GM12878 (cell line): ENCODE measurements around the gene GTF3C1. TPM values are rescaled to one million over a fixed set of nuclear protein-coding genes. Genes with fewer than 3 reads are reported as not detected.

Source experiments
- ATAC-seq: fragments of 200-7000 bp; cut with Tn5 transposase; 3 replicates; pipeline ENCODE4 v1.9.1; 2020; ENCODE audit warnings: mild to moderate bottlenecking, moderate library complexity
- BruUV-seq: library from RNA; stranded (reverse); fragments of 400-500 nt; replicated peaks from 2 replicates; lab custom pipeline; 2021; lab: Mats Ljungman, UMichigan
- CTCF ChIA-PET: fragments of 300-600 bp; sonication (Branson Sonifier 250); formaldehyde crosslinking; extraction: SDS; loops from one replicate; lab custom pipeline; 2021; ENCODE audit warnings: inconsistent platforms; lab: Yijun Ruan, JAX
- POLR2A ChIA-PET: fragments of 350-600 bp; formaldehyde crosslinking; extraction: SDS; loops from one replicate; lab custom pipeline; 2021; ENCODE audit warnings: inconsistent platforms; lab: Charles Lee
- RAD21 ChIA-PET: fragments of 300-600 bp; sonication (Branson Sonifier 250); formaldehyde crosslinking; loops from one replicate; lab custom pipeline; 2023; ENCODE audit warnings: antibody characterized with exemption; ENCODE audit not compliant: unreplicated experiment; lab: Charles Lee
- SMC1A ChIA-PET: fragments of 300-600 bp; sonication (Branson Sonifier 250); formaldehyde crosslinking; loops from one replicate; lab custom pipeline; 2023; ENCODE audit not compliant: unreplicated experiment, uncharacterized antibody; lab: Charles Lee
- DNase-seq: peaks from one replicate; pipeline ENCODE4 v3.0.0-alpha.2; 2011; ENCODE audit warnings: low read depth, low spot score
- FAIRE-seq: peaks from 3 replicates; lab custom pipeline; 2011; peaks lifted over from hg19 to GRCh38; lab: Jason Lieb, UNC
- H2AFZ ChIP-seq: 2 replicates; pipeline ENCODE4 v1.6.0; 2011; ENCODE audit warnings: low read depth, low read length, control low read depth; ENCODE audit not compliant: control insufficient read depth
- H3K27ac ChIP-seq: 2 replicates; pipeline ENCODE4 v1.5.1; 2011; ENCODE audit warnings: control low read depth; ENCODE audit not compliant: control insufficient read depth, insufficient read depth
- H3K27me3 ChIP-seq, 2 experiments: replicated peaks in 1 of 2; 2 replicates each; pipeline versions ENCODE4 v1.6.0 to v1.6.1; 2011; ENCODE audit warnings: low read length in 1 of 2; ENCODE audit not compliant: control insufficient read depth in 2 of 2, insufficient read depth in 2 of 2
- H3K36me3 ChIP-seq, 2 experiments: 2 replicates each; pipeline ENCODE4 v1.5.1; 2011; ENCODE audit warnings: low read length in 1 of 2; ENCODE audit not compliant: control insufficient read depth in 2 of 2, insufficient read depth in 2 of 2
- H3K4me1 ChIP-seq: 2 replicates; pipeline ENCODE4 v1.6.1; 2011; ENCODE audit warnings: mild to moderate bottlenecking, low read length, moderate library complexity, mixed read lengths; ENCODE audit not compliant: control insufficient read depth, insufficient read depth
- H3K4me2 ChIP-seq: 2 replicates; pipeline ENCODE4 v1.6.0; 2011; ENCODE audit warnings: control low read depth; ENCODE audit not compliant: control insufficient read depth, insufficient read depth
- H3K4me3 ChIP-seq: fragments of 200-600 bp; sonication (generic); 2 replicates; pipeline ENCODE4 v1.5.1; 2016
- H3K79me2 ChIP-seq: 2 replicates; pipeline ENCODE4 v1.6.0; 2011; ENCODE audit warnings: low read length; ENCODE audit not compliant: control insufficient read depth, insufficient read depth
- H3K9ac ChIP-seq: 2 replicates; pipeline ENCODE4 v1.8.0; 2011; ENCODE audit warnings: low read length, control low read depth, mixed read lengths; ENCODE audit not compliant: control insufficient read depth, insufficient read depth
- H3K9me3 ChIP-seq: replicated peaks from 3 replicates; pipeline ENCODE4 v1.5.1; 2011; ENCODE audit warnings: mild to moderate bottlenecking, low read length; ENCODE audit not compliant: control insufficient read depth, insufficient read depth
- H4K20me1 ChIP-seq: 2 replicates; pipeline ENCODE4 v1.6.0; 2011; ENCODE audit not compliant: control insufficient read depth, insufficient read depth
- EGR1 ChIP-seq, 2 experiments: IDR thresholded peaks; 1 replicate in 1 of 2; 2 replicates in 1 of 2; pipeline ENCODE4 v1.6.1; 2011 to 2012; ENCODE audit warnings: low read depth in 2 of 2, low read length in 2 of 2, borderline replicate concordance in 1 of 2, mild to moderate bottlenecking in 1 of 2, moderate library complexity in 1 of 2
- FOXM1 ChIP-seq: IDR thresholded peaks from 2 replicates; pipeline ENCODE4 v1.6.1; 2012; ENCODE audit warnings: low read depth, mild to moderate bottlenecking, inconsistent platforms, low read length, moderate library complexity
- IKZF1 ChIP-seq: fragments of 450-650 bp; conservative IDR thresholded peaks from 2 replicates; pipeline ENCODE4 v1.6.1; 2017; ENCODE audit warnings: antibody characterized with exemption, mild to moderate bottlenecking
- IKZF2 ChIP-seq, 2 experiments: fragments of 450-650 bp; IDR thresholded peaks; 2 replicates each; pipeline ENCODE4 v1.6.1; 2017; ENCODE audit warnings: mild to moderate bottlenecking in 2 of 2, moderate library complexity in 2 of 2
- NRF1 ChIP-seq: conservative IDR thresholded peaks from 2 replicates; pipeline ENCODE4 v1.6.1; 2011; ENCODE audit warnings: mild to moderate bottlenecking, low read depth, low read length, improper control_type of control experiment
- POU2F2 ChIP-seq: IDR thresholded peaks from 3 replicates; pipeline ENCODE4 v1.6.1; 2011; ENCODE audit warnings: low read depth, mild to moderate bottlenecking, low read length, borderline replicate concordance
- RBBP5 ChIP-seq: fragments of 200-600 bp; sonication (generic); conservative IDR thresholded peaks from 2 replicates; pipeline ENCODE4 v1.6.1; 2016
- RFX5 ChIP-seq: IDR thresholded peaks from 2 replicates; pipeline ENCODE4 v1.6.1; 2011; ENCODE audit warnings: low read depth, low read length, improper control_type of control experiment
- STAT1 ChIP-seq: fragments of 450-650 bp; conservative IDR thresholded peaks from 2 replicates; pipeline ENCODE4 v1.6.1; 2014; ENCODE audit warnings: antibody characterized with exemption, mild to moderate bottlenecking
- ZBED1 ChIP-seq: IDR thresholded peaks from 2 replicates; pipeline ENCODE4 v1.6.1; 2016; ENCODE audit warnings: borderline replicate concordance
- WGBS: methylation state at CpG from one replicate; pipeline ENCODE4 v1.1.6; 2016; ENCODE audit warnings: low lambda C conversion rate; ENCODE audit not compliant: insufficient replicate concordance, insufficient coverage; ENCODE audit errors: missing lambda C conversion rate; 5-methylcytosine and 5-hydroxymethylcytosine counted together
- in situ Hi-C: fragments of 300-500 bp; cut with MboI; formaldehyde crosslinking; loops from 9 replicates; pipeline ENCODE4 v1.14.3; 2018; ENCODE audit warnings: mixed read lengths
- intact Hi-C: fragments of 100-400 bp; cut with micrococcal nuclease; formaldehyde crosslinking; loops from one replicate; pipeline ENCODE4 v1.14.2; 2022; ENCODE audit not compliant: unreplicated experiment
- polyA plus RNA-seq, 11 experiments: library from polyadenylated mRNA; depleted of rRNA in 4 of 11; unstranded in 6 of 11; stranded (reverse) in 5 of 11; fragments of >200 nt; fragmentation: Nextera tagmentation in 4 of 11; fragmentation: Illumina TruSeq in 1 of 11; extraction: Ambion mirVana in 4 of 11; extraction: Trizol in 1 of 11; gene quantifications; 1 replicate in 1 of 11; 2 replicates in 10 of 11; pipeline versions ENCODE4 v1.2.1 to v1.2.3, GENCODE V29; 2011 to 2016; ENCODE audit warnings: inconsistent platforms in 2 of 11, missing spikeins in 2 of 11, low read depth in 1 of 11
- total RNA-seq, 4 experiments: library from RNA; depleted of rRNA in 3 of 4; stranded (reverse); fragments of >200 nt in 3 of 4; fragmentation: Illumina TruSeq in 1 of 4; extraction: Trizol in 1 of 4; gene quantifications; 2 replicates each; pipeline versions ENCODE4 v1.2.1 to v1.2.3, GENCODE V29; 2013 to 2021
- TF ChIP-seq, protein P1 (sequence below): fragments of 450-650 bp; IDR thresholded peaks from 2 replicates; pipeline ENCODE4 v1.6.1; 2017; ENCODE audit warnings: low read depth, mild to moderate bottlenecking, moderate library complexity

The GTF3C1 gene
- total and polyA plus RNA-seq, 10 of the 15 experiments (the other 5 are each of a cell fraction or from before 2014, with no cell fraction given), result 0.98 to 60.9 (median 34.3) TPM

DNA sequence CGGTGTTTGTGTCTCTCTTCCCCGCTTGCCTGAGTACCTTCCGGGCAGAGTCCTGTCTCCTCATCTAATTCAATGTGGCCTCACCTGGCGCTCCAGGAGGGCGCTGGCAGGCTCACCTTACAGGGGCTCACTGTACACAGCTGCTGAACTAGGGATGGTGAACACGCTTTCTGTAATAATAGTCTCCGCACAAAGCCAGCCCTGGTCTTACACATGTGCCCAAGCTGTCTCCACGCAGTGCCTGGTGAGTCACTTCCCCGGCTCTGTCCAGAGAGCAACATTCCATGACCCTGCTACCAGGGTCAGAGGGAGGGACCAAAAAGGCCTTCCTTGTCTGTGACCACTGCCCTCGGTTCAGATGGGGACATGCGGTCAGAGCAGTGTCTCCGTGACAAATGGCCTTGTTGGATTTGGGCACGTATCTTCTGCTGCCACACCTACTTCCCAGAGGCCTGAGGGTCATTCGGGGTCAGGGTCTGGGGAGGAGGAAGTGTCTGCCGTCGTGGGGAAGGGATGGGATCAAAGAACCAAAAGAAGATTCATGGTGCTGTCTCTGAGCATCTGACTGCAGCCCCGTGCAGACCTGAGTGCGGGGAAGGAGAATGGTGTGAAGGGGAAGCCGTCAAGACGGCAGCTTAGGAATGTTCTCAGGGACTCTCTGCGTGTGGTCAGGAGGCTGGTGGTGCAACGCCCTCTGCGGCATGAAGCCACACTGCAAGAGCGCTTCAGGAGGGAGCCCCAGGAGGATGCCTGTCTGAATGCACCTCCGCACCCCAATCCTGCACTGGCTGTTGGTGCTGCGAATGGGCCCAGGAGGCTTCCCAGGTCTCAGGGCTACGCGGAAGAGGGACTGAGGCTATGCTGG, 78.9 kb downstream of the GTF3C1 start (continued):
- TF ChIP-seq, protein P1, sequence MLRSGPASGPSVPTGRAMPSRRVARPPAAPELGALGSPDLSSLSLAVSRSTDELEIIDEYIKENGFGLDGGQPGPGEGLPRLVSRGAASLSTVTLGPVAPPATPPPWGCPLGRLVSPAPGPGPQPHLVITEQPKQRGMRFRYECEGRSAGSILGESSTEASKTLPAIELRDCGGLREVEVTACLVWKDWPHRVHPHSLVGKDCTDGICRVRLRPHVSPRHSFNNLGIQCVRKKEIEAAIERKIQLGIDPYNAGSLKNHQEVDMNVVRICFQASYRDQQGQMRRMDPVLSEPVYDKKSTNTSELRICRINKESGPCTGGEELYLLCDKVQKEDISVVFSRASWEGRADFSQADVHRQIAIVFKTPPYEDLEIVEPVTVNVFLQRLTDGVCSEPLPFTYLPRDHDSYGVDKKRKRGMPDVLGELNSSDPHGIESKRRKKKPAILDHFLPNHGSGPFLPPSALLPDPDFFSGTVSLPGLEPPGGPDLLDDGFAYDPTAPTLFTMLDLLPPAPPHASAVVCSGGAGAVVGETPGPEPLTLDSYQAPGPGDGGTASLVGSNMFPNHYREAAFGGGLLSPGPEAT, result no peak
- TF ChIP-seq ZBED1 (no peak), NRF1 (no peak), EGR1 (IDR thresholded peaks at IDR 0.05; ENCODE audit: borderline replicate concordance in 1 of 2, low read depth in 2 of 2, low read length in 2 of 2) (no peak), POU2F2 (no peak), STAT1 (no peak)

DNA sequence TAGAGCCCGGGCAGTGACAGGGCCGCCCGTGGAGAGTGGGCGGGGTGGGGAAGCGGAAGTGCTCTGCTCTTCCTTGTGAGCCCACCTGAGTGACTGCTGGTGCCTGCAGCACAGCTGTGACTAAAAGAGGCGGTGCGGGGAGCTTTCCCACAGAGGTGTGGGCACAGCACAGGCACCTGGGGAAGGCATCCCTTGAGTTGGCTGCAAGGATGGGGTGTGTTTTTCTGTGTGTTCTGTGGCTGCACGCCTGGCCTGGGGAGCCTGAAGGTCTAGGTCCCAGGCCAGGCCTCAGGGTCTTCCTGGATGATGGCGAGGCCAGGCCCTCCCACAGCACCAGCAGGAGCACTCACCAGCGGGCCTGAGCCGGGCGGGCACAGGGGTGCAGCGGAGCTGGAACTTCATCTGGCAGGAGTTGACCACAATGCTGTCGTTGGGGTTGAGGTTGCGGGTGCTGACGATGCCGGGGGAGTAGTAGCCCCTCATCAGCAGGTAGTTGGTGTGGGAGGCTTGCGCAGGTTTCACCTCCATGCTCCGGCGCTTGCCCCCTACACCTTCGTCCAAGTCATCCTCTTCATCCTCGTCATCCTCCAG, 80.7 kb downstream of the GTF3C1 start:
- Histone ChIP-seq H3K79me2 (no peaks in the 10 kb centered on the region), H3K27me3 (no peaks in the 10 kb centered on the region)
- in situ Hi-C loops, result no loop called here
- no peak for TF ChIP-seq FOXM1
- no peak for TF ChIP-seq IKZF2 (IDR thresholded peaks at IDR 0.05)
- TF ChIP-seq IKZF1, result no peak
- TF ChIP-seq RBBP5, result no peak
- no peak for TF ChIP-seq RFX5
- TF ChIP-seq, all 136 proteins: peak for 0
- H3K4me3 ChIP-seq, result no peak overlapping the region
- FAIRE-seq (no peak), DNase-seq (no peak), ATAC-seq (no peak)
- ChIA-PET SMC1A (no interaction called here), RAD21 (no interaction called here), CTCF (no interaction called here), POLR2A (no interaction called here)
- H3K9ac ChIP-seq, result no peak overlapping the region
- no TSS peak for BruUV-seq
- peaks cover 28 to 29% of the 10 kb centered on the region in 2 experiments; a peak in 3 of 4 replicates for H3K36me3 ChIP-seq
- no peak overlapping the region for H3K4me2 ChIP-seq
- no peak overlapping the region for H3K27ac ChIP-seq
- no peaks in the 10 kb centered on the region for H4K20me1 ChIP-seq
- no peaks in the 10 kb centered on the region for H3K9me3 ChIP-seq
- H3K4me1 ChIP-seq, result no peaks in the 10 kb centered on the region
- intact Hi-C loops, result no loop called here
- WGBS, result 96% methylated on average over 22 of the region's 22 CpGs
- H2AFZ ChIP-seq, result no peak overlapping the region
